GM08714 (cell line): ENCODE measurements around the gene MAD1L1.
"Not testable (repeated sequence)": the region's sequence is repeated elsewhere in the genome, so short reads cannot be mapped to it uniquely, and the experiment has no call there.

Source experiments
- H3K4me3 ChIP-seq: fragments of 200-500 bp; sonication (Bioruptor generic); 2 replicates; pipeline ENCODE4 v1.5.1; 2014; ENCODE audit warnings: mild to moderate bottlenecking, low read length, inconsistent platforms
- ZNF274 ChIP-seq: IDR thresholded peaks from 2 replicates; pipeline ENCODE4 v1.6.1; 2012; ENCODE audit warnings: mild to moderate bottlenecking, low read depth, low read length

MAD1L1 gene

DNA sequence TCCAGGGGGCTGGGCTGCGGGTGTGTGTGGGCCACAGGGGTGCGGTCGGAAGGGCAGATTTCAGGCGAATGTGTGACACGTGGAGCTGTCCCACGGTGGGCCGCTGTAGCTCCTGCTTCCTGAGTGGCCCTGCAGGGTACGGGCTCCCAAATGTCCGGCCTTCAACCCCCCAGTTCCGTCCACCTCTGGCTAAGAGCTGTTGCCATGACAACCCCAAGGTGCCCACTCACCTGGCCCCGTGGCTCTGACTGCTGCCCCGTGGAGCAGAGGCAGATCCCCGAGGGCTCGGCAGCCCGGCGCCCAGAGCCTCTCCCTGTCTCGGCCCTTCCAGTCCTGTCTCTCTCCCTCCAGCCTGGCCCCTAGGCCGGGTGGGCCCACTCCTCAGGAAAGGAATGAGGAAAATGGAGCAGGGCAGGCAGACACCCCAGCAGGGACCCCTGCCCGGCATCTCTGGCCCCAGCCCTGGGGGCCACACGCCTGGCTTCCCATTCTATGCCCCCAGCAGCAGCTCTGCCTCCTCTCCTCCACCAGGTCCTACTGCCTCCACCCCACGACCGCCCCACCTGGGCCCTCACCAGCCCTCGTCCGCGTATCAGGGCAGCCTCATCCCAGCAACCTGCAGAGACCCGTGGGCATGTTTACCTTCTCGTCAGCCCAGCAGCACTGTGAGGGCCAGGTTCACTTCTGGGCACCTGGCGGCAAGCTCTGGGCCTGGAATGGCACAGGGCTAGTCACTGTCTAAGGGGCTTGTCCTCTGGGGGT is 347.1 kb downstream of the MAD1L1 start:
- H3K4me3 ChIP-seq, result no peak overlapping the region
- no peak for TF ChIP-seq ZNF274

DNA sequence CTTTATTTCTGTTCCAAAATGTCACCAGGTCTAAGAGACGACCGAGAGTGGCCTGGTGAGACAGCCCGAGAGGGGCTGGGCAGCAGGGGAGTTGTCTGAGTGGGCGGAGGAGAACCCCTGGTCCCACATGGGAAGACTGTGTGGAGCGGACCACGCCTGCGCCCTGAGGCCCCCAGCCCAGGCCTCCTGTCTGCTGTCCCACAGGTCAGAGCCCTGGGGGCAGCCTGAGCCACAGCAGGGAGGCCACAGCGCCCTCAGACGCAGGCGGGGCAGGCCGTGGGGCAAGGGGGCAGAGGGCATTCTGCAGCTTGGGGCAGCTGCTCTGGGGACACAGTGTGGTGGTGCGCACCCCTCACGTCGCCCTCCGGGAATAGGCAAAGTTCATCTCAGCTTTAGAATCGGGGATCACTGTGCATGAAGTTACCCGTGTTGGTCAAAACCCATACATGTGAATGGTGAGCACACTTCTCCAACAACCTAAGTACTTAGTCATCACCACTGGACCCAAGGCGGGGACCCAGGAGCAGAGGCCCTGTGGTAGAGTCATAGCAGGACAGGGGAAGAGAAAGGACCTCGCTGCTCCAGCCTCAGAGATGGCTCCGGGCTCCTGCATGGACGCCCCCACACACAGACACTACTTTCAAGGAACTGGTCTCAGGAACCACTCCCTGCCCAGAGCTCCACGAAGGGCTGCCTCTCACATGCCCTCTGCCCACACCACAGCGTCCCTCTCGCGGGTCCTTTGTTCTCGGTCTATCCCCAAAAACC is 348.0 kb downstream of the MAD1L1 start:
- no peak for TF ChIP-seq ZNF274
- H3K4me3 ChIP-seq, result no peak overlapping the region

DNA sequence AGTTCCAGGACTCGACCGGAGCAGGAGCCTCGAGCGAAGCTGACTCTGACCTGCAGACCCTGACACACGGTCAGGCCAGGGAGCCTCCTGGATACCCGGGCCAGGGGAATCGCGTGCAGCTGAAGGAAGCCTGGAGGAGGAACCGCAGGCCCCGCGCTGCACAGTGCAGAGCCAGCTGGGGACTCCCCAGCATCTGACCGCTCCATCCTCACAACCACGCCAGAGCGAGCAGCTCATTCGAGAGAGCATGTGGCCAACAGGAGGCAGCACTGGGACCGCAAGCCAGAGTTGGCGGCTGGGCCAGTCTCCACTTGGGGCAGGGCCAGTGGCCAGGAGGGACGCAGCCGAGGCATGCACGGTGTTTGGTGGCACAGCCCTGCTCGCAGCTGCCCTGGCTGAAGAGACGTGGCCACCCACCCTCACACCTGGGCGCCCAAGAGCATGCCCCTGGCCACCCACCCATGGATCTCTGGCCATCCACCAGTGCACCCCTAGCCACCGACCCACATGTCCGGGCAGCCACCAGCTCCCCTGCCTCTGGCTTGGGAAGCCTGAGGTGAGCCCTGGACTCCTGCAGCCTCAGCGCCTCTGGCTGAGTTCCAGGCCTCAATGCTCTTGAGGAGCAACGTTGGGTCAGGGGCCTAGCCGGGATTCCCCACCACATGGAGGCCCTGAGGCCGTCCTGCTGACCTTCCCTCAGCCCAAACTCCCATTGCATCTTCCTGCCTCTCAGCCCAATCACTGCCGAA is 348.7 kb downstream of the MAD1L1 start:
- H3K4me3 ChIP-seq, result no peak overlapping the region
- TF ChIP-seq ZNF274, result no peak

DNA sequence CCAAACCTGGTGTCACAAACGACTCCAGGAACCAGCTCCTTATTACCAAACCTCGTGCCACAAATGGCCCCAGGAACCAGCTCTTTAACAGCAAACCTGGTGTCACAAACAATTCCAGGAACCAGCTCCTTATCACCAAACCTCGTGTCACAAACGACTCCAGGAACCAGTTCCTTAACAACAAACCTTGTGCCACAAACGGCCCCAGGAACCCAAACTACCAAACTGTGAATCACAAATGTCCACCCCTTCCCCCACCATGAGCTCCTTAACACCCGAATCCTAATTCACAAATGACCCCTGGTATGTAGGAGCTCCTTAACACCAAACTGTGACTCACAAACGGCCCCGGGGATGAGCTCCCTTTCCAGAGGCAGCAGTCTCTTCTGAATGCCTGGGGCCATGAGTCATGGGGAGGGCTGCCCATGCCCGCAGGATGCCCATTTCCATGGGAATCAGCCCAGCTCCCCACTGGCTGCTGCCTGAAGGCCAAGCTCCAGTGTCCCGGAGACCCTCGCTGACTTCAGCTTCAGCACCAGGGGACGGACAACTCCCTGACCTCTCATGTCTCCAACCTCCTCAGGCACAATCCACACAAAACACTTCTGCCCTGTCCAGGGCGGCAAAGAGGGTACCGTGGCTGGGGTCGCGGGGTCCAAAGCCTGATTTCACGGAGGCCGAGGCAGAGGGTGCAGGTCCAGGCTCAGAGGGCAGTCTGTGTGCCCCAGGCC is 349.5 kb downstream of the MAD1L1 start:
- no peak for TF ChIP-seq ZNF274
- H3K4me3 ChIP-seq, result no peak overlapping the region

DNA sequence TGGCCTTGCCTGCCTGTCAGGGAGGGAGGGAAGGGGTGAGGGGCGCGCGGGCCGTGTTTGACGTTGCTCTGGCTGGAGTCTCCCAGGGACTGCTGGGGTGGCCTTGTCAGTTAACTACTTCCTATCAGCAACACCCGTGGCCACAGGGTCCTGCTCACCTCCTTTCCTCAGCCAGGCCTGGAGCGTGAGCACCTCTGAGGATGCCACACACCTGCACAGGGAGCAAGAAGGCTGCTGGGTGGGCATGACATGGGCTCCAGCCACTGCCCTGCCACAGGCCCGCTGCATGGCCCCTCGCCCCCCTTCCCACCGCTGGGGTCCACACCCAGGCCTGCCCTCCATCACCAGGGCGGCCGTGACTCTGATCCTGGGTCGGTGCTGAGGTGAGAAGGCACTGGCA is 350.3 kb downstream of the MAD1L1 start:
- no peak overlapping the region for H3K4me3 ChIP-seq
- TF ChIP-seq ZNF274, result no peak

DNA sequence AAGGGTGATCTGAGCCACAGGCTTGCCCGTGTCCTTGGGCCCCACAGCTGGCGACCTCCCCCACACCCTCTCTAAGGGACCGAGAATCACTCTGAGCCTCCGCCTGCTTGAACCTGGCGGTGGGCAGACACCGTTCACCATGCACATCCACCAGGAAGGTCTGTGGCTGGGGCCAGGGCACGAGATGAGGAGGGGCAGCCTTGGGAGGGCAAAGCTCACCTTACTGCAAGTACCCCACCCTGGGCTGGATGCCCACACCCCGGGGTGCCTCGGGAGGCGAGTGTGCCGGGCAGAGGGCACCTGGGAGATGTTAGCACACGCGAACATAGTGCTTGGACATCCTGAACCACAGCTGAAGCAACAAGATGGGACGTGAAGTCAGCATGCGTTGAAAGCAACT is 350.8 kb downstream of the MAD1L1 start:
- TF ChIP-seq ZNF274, result no peak
- no peak overlapping the region for H3K4me3 ChIP-seq

DNA sequence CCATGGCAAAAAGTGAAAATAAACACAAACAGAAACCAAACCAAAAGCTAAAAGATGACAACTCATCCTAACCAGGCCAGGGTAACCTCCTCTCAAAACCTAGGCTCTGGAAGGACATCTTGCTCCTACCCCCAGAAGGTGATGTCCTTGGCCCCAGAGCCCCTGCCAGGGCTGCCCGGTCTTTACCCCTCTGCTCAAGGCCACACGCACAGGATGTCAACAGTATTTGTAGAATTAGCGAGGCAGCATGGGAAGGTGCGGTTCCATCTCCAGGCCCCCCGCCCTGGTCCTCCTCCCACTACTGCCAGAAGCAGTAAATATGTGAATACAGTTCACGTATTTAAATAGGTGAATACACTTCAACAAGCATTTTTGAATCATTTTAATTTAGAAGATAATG is 356.1 kb downstream of the MAD1L1 start:
- H3K4me3 ChIP-seq, result not testable (repeated sequence)

DNA sequence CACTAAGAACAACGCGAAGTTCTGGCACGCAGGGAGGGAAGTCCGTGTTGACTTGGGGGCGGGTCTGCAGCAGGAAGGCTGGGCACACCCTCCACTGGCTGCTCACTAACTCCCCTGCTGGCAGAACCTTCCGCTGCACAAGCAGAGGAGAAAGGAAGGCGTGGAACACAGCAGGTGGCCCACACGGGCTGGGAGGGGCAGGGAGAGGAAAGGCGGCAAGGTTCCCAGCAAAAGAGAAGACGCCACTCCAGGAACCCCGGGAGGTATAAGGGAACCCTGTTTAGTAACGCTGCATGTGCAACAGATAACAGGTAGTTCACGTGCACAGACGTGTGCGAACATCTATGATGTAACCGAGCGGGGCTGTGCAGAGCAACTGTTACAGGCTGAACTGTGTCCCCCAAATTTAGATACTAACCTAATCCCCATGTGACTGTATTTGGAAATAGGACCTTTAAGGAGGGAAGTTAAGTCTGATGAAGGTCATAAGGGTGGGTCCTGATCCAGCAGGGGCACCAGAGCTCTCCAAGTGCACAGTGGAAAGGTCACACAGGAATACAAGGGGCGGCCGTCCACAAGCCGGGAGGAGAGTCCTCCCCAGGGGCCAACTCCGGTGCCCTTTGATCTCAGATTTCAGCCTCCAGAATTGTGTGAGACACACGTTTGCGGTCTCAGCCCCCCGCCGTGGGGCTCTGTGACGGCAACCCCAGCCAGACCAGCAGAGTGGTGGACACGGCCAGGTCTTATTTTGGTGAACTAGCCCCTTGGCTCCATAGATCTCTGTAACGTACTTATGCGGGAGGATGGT is 357.1 kb downstream of the MAD1L1 start:
- not testable (repeated sequence) for H3K4me3 ChIP-seq

DNA sequence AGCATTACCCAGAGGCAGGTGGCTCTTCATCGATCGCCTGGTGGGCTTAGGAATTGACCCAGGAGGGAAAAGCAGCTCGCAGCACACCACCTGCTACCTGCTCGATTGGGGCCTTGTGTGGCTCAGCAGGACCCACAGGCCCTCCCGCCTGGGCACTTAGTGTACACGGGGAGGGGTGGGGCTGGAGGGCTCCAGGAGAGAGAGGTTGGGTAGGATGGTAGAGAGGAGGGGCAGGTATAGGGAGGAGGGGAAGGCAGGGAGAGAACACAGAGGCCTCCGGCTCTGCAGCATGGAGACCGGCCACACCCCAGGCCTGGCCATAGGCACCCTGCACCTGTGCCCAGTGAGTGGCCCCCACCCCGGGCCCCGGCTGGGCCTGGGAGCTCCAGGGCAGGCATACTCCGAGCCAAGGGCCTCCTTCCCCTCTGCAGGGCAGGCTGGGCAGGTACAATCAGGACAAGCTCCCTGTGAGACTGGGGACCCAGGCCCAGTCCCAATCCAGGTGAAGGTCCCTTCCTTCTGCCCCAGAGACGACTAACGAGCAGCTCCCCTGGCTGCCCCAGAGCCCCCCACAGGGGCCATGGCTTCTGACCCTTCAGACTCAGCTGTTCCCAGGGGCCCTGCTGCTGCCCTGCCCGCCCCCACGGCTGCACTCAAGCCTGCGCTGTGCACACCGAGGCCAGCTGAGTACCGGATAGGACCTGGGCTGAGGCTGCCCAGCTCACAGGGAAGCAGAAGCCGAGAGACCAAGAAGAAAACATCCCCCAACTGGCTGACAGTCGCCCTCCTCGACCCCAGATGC is 358.0 kb downstream of the MAD1L1 start:
- H3K4me3 ChIP-seq, result not testable (repeated sequence)

DNA sequence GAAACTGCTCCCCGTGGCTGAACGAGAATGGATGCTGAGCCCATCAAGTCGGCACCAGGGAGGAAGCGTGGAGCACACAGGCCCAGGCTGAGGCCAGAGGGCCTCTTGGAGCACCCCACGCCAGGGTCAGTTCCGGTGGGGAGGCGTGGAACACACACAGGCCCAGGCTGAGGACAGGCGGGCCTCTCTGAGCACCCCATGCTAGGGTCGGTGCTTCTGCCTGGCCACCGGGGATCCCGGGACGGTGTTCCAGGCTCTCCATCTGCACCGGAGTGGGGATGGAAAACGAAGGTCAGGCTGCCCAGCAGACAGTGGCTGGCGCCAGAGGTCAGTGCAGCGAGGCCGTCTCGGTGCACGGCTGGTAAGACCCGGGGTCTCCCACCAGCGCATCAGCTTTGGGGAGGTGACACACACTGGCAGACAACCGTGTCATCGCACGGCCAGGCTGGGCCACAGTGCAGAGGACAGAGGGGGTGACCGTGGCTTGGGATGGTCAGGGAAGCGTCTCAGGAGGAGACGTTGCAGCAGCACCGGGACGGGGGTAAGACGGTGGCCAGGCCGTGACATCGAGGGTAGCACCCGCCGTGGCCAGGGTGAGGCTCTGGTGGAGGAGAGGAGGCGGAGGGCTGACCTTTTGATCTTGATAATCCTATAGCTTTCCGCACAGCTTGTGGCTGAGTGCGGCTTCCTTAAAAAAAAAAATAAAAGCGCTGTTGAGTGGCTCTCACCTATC is 358.7 kb downstream of the MAD1L1 start:
- no peak overlapping the region for H3K4me3 ChIP-seq
- no peak for TF ChIP-seq ZNF274

DNA sequence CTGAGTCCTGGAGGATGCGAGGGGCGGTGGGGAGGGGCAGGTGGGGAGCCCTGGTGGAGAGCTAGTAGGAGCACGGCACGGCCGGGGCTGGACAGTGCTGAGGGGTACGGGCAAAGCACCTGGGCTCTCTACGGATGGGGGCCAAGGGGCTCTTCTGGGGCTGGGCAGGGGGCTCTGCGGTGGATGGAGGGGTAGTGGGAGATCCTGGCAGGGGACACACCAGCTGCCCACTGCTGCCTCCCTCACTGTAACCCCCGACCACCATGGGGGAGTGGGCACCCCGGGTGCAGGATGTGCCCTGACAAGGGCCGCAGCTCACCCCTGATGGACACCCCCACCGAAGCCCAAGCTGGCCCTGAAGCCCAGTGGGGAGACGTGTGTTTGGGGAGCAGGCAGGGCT is 359.3 kb downstream of the MAD1L1 start:
- TF ChIP-seq ZNF274, result no peak
- no peak overlapping the region for H3K4me3 ChIP-seq

DNA sequence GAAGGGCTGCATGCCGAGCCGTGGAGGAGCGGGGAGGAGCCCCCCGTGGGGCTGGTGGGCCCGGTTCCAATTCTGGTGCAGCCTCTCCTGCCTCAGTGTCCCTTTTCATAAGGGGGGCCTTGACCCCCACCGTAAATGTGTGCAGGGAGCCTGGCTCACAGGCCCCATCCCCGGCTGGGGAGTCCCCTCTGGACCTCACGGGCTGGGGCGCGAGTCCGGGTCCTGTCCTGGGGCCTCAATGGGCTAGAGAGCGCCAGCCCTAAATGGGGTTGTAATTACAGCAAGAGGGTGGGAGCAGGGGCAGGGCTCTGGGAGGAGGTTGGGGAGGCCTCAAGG is 359.7 kb downstream of the MAD1L1 start:
- no peak overlapping the region for H3K4me3 ChIP-seq
- no peak for TF ChIP-seq ZNF274
